GM10266 (cell line): ENCODE measurements around the gene IARS2.
"Not testable (repeated sequence)": the region's sequence is repeated elsewhere in the genome, so short reads cannot be mapped to it uniquely, and the experiment has no call there.

Source experiments
- DNase-seq: peaks from one replicate; pipeline ENCODE4 v3.0.0; 2012; ENCODE audit errors: extremely low spot score
- CTCF ChIP-seq: IDR thresholded peaks from 2 replicates; pipeline ENCODE4 v1.5.1; 2012; ENCODE audit warnings: mild to moderate bottlenecking, low read depth; ENCODE audit not compliant: control insufficient read depth, insufficient read depth; ENCODE audit errors: missing control alignments

The IARS2 gene

GRCh38 chr1:220089650-220090556 lies 4.0 kb upstream of the IARS2 start, which contains the start of gene BPNT1:
Gene BPNT1 (minus strand): TSS chr1:220089788. CDS start chr1:220079846, 9,942 bp downstream.
- DNase-seq, result peak; percentile 82
- no peak for TF ChIP-seq CTCF

- no peak for TF ChIP-seq CTCF
- DNase-seq, result no peak
Observed at GRCh38 chr1:220092694-220093093, 1.2 kb upstream of the IARS2 start.

GRCh38 chr1:220093361-220094015 lies 444 bp upstream of the IARS2 start:
- TF ChIP-seq CTCF, result no peak
- no peak for DNase-seq

- no peak for TF ChIP-seq CTCF
- no peak for DNase-seq
Observed at GRCh38 chr1:220099826-220100225, 5.9 kb downstream of the IARS2 start.

GRCh38 chr1:220110473-220110872 lies 16.5 kb downstream of the IARS2 start:
- not testable (repeated sequence) for DNase-seq

- not testable (repeated sequence) for DNase-seq
Observed at GRCh38 chr1:220112600-220112999, 18.7 kb downstream of the IARS2 start.

GRCh38 chr1:220113136-220113695 lies 19.3 kb downstream of the IARS2 start:
- peak; percentile 48 for TF ChIP-seq CTCF
- peak; percentile 28 for DNase-seq

- no peak for DNase-seq
- no peak for TF ChIP-seq CTCF
Observed at GRCh38 chr1:220119043-220119512, 25.1 kb downstream of the IARS2 start.
